COLO829 (cell line): ENCODE data around the gene BCL2L1.
A peak's percentile ranks its signal among the peaks of the same experiment; 100 is the strongest.

Source experiments
- DNase-seq: peaks from one replicate; pipeline ENCODE4 v3.0.0; 2012; ENCODE audit warnings: low spot score

The BCL2L1 gene

GRCh38 chr20:31708736-31709534 is 13.7 kb downstream of the BCL2L1 start:
- no peak for DNase-seq

- no peak for DNase-seq
Observed at GRCh38 chr20:31707994-31708735, 14.5 kb downstream of the BCL2L1 start.

DNA sequence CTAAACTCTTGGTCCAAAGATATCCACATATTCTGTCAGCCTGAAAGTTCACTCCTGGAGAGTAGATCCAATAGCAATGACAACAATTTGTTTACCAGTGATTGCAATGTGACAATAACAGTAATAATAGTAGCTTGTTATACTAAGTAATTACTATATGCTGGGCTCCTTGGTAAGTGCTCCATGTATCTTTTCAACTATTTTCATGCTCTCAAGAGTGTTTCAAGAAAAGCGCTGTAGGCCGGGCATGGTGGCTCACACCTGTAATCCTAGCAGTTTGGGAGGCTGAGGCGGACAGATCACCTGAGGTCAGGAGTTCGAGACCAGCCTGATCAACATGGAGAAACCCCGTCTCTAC is 15.4 kb downstream of the BCL2L1 start:
- no peak for DNase-seq

DNA sequence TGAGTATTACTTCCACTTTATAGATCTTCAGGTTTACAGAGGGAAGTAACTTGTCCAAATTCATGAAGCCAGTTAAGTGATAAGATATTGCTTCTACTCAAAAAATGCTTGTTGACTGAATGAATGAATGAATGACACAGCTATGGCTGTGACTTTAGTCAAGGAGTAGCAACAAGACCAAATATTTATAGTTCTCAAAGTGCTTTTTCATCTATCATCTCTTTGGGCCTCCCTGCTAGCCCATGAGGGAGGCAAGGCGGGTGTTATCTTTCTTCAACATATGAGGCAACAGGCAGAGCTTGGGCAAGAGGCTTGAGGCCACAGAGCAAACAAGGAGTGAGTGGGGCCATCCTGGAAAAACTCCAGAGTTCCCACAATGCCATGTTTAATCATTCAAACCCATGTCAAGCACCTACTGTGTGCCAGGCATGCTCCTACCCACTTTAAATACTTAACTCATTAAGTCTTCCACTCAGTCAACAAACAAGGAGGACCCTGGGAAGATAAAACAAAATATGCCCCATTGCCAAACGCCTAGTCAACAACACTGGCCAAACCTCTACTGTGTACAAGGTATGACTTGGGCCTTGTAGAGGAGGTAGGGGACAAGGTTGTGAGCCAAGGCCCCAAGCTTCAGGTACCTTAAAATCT is 15.9 kb downstream of the BCL2L1 start:
- DNase-seq: no peak

- no peak for DNase-seq
Observed at GRCh38 chr20:31705598-31706597, 16.8 kb downstream of the BCL2L1 start.

- no peak for DNase-seq
Observed at GRCh38 chr20:31705191-31705590, 17.5 kb downstream of the BCL2L1 start.

- no peak for DNase-seq
Observed at GRCh38 chr20:31704225-31705119, 18.2 kb downstream of the BCL2L1 start.

GRCh38 chr20:31701591-31701990 is 21.1 kb downstream of the BCL2L1 start:
- DNase-seq: no peak

- no peak for DNase-seq
Observed at GRCh38 chr20:31700747-31701146, 21.9 kb downstream of the BCL2L1 start.

DNA sequence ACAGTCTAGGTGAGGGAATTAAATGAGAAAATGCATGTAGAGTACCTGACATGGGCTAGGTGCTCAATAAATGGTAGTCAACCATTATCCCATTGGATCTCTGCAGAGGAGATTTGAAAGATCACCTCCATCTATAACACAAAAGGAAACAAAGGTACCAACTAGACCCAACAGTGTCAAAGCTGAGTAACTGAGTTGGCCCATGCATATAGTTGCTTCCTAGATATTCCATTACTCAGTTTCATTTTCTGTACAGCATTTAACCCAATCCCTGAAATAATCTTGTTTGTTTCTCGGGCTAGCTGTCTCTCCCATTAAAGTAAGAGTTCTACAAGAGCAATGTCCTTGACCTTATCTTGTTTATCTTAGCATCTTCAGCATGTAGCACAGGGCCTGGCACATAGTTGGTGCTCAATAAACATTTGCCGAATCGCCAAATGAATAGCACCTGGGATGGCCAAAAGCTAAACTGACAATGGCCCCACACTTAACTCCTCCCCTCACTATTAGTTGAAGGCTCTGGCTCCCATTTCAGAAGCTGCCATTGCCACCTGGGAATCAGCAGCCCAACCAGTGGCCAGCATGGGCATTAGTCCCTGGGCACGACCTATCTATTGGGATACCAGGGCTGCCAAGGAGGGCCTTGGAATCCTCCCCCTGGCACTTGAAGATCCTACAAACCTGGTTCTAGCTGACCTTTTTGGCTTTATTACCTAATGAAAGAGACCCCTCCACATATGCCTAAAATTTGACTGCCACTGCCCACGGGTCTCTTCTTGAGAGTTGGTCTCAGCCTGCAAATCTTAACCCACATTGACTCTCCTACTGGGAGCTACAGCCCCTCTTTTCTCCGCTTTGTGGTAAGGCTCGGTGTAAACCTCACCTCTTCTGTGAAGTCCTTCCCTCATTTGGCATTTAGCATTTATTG is 22.6 kb downstream of the BCL2L1 start:
- no peak for DNase-seq

DNA sequence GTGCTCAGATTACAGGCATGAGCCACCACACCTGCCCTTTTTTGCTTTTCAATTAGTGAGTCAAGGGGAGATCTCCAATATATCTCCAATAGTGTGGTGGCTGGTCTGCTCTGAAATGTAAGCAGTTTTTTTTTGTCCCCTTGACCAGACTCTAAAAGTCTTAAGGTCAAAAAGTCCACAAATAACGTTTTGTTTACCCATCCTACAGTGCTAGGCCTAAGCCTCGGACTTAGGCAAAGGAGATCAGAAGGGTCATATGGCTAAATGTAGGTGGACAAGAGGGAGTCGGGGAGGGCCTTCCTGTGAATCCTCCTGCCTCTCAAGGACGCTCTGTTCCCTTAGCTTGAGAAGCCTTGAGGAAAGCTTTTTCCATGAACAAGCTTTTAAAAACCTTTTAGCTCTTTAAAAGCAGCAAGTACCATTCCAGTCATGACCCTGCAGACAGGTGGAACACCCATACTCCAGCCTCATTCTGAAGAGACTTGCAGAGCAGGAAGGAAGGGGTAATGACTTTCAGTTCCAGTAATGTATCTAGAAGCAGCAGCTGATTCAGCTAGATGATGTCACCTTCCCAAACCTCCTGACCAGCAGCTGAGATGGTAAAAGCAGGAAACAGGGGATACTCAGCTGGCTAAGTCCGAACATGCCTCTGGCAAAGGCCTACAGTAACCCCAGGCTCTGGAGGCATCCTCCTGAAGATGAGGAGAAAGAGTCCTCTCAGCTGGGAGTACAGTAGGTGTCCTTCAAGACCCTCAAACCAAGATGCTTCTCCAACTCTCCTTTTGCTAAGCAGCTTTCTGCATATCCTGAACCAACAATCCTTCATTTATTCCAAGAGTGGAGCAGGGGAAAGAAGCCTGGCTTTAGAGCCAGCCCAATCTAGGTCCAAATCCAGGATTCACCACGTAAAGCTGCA is 23.6 kb downstream of the BCL2L1 start:
- DNase-seq: peak; percentile 79

DNA sequence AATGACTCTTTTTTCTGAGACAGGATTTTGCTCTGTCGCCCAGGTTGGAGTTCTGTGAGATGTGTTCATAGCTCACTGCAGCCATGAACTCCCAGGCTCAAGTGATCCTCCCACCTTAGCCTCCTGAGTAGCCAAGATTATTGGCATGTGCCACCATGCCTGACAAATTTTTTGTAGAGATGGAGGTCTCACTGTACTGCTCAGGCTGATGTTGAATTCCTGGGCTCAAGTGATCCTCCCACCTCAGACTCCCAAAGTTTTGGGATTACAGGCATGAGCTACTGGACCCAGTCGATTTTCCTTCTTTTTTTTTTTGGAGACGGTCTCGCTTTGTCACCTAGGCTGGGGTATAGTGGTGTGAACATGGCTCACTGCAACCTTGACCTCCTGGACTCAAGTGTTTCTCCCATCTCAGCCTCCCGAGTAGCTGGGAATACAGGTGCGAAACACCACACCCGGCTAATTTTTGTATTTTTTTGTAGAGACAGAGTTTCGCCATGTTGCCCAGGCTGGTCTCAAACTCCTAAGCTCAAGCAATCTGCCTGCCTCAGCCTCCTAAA is 24.3 kb downstream of the BCL2L1 start:
- no peak for DNase-seq

- DNase-seq: no peak
Observed at GRCh38 chr20:31695849-31696804, 26.5 kb downstream of the BCL2L1 start.

DNA sequence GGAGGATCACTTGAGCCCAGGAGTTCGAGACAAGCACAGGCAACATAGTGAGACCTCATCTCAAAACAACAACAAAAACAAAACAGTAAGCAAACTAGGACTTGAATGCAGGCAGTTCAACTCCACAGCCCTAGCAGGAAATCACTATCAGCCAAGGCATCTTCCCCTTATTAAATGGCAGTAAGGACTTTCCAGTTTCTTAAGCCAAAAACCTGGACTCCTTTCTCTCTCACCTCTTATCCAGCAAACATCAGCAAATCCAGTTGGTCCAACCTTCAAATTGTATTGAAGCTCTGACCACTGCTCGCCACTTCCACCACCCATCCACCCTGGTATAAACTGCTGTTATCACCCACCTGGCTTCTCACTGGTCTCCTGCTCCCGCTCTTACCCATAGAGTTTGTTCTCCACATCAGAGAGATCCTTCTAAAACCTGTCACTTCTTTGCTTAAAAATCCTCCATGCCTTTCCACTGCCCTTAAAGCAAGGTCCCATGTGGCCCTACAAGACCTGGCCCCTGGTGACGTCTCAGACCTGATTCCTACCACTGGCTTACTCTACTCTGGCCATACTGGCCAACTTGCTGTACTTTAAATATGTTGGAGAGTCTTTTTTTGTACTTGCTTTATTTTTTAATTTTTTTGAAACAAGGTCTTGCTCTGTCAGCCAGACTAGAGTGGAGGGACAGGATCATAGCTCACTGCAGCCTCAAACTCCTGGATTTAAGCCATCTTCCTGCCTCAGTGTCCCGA is 27.6 kb downstream of the BCL2L1 start:
- DNase-seq: no peak

DNA sequence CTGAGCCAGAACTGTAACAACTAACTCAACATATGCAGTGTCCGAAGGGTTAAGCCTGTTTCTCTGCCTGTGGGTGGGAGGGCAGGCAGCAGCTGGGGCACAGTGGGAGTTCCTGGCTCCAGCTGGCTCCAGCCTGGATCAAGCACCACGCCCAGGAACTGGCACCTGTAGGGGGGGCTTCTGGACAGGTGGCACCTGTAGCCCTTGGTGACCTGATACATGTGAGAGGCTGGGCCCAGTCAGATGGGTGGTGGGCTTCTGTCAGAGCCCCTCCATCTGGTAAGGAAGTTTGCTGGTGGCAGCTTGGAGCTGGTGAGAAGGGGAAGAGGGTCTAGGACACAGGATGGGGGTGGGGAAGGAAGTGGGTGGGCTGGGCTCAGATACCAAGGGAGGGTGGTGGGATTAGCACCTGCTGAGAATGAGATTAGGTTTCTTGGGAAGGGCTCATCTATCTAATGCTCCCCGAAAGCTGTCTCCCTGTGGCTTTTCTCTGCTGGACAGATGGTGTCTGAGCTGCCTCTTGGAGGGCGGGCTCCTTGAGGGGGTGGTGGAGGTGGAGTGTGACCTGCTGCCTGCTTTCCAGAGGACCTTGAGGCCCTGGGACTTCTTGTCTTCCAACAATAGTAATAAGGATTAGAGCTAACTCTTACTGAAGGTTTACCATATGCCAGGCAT is 28.5 kb downstream of the BCL2L1 start:
- no peak for DNase-seq

- DNase-seq: no peak
Observed at GRCh38 chr20:31693402-31693801, 29.3 kb downstream of the BCL2L1 start.
